Measurements from ENCODE around the gene MON1B. TPM values are rescaled to one million over a fixed set of nuclear protein-coding genes. Genes with fewer than 3 reads are reported as not detected.

MON1B gene
- total and polyA plus RNA-seq, 2 experiments from 2014 or later, result 22.8 to 32.2 TPM

DNA sequence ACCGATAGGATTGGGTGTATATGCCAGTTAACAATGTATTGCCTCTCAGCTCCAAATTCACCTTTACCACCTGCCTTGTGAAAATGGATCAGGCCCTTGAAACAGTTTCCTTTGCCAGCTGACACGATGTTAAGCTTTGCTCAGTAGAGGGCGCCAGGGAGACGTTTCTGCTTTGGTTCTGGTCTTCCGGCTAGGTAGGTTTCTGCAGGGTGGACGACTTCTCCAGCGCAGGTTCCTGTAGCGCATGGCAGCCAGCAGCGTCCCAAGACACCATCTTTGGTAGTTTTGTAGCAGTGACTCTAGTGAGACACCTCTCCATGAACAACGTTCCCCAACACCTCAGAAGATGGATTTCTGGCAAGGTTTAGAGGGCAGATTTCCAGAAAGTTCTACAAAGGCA is 32.2 kb downstream of the MON1B start:
- H3K4me3 ChIP-seq, result no peak overlapping the region
- H3K4me1 ChIP-seq (ENCODE audit: low read depth), result no peaks in the 10 kb centered on the region
- TF ChIP-seq, protein P1, sequence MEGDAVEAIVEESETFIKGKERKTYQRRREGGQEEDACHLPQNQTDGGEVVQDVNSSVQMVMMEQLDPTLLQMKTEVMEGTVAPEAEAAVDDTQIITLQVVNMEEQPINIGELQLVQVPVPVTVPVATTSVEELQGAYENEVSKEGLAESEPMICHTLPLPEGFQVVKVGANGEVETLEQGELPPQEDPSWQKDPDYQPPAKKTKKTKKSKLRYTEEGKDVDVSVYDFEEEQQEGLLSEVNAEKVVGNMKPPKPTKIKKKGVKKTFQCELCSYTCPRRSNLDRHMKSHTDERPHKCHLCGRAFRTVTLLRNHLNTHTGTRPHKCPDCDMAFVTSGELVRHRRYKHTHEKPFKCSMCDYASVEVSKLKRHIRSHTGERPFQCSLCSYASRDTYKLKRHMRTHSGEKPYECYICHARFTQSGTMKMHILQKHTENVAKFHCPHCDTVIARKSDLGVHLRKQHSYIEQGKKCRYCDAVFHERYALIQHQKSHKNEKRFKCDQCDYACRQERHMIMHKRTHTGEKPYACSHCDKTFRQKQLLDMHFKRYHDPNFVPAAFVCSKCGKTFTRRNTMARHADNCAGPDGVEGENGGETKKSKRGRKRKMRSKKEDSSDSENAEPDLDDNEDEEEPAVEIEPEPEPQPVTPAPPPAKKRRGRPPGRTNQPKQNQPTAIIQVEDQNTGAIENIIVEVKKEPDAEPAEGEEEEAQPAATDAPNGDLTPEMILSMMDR (IDR thresholded peaks at IDR 0.05; ENCODE audit: low read depth, low read length), result peak; percentile 30
- no peaks in the 10 kb centered on the region for H3K36me3 ChIP-seq
- no peaks in the 10 kb centered on the region for H3K9me3 ChIP-seq (ENCODE audit: low read depth)
- DNase-seq (ENCODE audit: low read depth in 1 of 2, low spot score in 1 of 2), result no peak
- no peaks in the 10 kb centered on the region for H3K27me3 ChIP-seq
- H3K27ac ChIP-seq, result no peak overlapping the region

DNA sequence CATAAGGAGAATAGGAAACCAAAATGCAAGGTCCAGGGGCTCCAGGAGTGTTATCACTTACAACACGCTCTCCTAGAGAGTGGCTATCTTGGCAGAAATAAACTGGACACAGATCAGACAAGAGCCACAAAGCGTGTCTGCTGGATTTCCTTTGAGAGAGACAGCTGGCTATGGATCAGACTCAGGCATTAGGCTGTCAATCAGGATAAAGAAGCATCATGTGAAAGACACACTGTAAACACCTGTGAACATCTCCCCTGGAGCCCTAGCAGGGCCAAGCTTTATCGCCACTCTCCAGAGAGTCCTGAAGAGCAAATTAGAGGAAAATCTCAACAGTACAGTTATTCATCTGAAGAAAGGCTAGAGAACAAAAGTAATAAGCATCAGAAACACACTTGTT is 34.2 kb downstream of the MON1B start:
- H3K27me3 ChIP-seq, result no peaks in the 10 kb centered on the region
- DNase-seq (ENCODE audit: low read depth in 1 of 2, low spot score in 1 of 2), result no peak

DNA sequence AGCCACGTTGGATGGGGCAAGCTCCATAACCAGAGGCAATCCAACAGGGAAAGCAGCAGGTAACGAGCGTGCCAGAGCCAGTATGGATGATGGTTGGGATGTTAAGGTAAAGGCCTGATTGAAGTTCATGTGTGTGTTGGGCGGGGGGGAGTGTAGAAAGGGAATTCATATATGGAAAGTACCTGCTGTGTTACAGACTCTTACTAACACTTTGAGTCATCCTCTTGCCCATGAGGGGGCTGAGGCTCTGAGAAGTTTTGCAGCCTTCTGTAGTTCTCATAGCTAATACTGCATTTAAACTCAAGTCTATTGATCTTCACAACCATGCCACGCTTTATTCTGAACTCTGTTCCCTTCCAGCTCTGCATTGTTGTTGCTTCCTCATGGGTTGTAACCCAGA is 36.8 kb downstream of the MON1B start:
- no peaks in the 10 kb centered on the region for H3K27me3 ChIP-seq
- H3K36me3 ChIP-seq, result no peaks in the 10 kb centered on the region
- H3K4me3 ChIP-seq, result no peak overlapping the region
- no peak for DNase-seq (ENCODE audit: low read depth in 1 of 2, low spot score in 1 of 2)
- no peaks in the 10 kb centered on the region for H3K9me3 ChIP-seq (ENCODE audit: low read depth)
- TF ChIP-seq, protein P1 (IDR thresholded peaks at IDR 0.05; ENCODE audit: low read depth, low read length), result no peak
- no peak overlapping the region for H3K27ac ChIP-seq
- H3K4me1 ChIP-seq (ENCODE audit: low read depth), result no peaks in the 10 kb centered on the region

More for the DNA sequence above, 34.2 kb downstream of the MON1B start:
- TF ChIP-seq, protein P1 (IDR thresholded peaks at IDR 0.05; ENCODE audit: low read depth, low read length), result no peak
- H3K4me1 ChIP-seq (ENCODE audit: low read depth), result no peaks in the 10 kb centered on the region
- no peak overlapping the region for H3K4me3 ChIP-seq
- H3K27ac ChIP-seq, result no peak overlapping the region
- H3K9me3 ChIP-seq (ENCODE audit: low read depth), result no peaks in the 10 kb centered on the region
- H3K36me3 ChIP-seq, result no peaks in the 10 kb centered on the region

DNA sequence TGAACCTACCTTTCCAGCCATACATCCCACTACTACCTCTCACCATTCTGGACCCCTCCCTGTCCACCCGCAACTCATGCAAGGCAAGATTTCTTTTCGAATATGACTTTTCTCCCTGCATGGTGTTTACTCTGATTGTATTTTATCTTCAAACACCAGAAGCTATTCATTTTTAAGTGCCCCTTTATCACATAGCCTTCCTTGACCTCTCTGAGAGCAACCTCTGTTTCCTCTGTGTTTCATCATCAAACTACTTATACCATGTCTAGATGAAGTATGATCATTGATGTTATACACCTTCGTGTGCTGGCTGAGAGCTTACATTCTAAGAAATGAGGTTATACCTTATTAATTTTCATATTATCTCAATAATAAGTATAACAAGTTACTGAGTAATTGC is 40.1 kb downstream of the MON1B start:
- H3K27me3 ChIP-seq, result no peaks in the 10 kb centered on the region

DNA sequence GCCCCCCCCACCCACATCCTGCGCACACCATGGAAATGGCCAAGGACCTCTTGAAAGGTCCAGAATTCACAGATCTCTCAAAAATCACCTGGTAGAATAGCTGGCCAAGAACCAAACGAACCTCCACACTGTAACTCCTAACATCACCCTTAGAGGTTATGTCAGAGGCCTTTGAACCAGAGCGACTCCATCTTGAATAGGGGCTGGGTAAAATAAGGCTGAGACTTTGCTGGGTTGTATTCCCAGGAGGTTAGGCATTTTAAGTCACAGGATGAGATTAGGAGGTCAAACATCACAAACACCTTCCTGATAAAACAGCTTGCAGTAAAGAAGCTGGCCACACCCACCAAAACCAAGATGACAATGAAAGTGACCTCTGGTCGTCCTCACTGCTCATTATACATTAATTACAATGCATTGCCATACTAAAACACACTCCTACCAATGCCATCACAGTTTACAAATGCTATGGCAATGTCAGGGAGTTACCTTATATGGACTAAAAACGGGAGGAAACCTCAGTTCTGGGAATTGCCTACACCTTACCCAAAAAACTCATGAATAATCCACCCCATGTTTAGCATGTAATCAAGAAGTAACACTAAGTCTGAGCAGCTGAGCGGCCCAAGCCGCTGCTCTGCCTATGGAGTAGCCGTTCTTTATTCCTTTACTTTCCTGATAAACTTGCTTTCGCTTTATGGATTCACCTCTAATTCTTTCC is 43.0 kb downstream of the MON1B start:
- no peak overlapping the region for H3K27ac ChIP-seq
- peaks cover 6% of the 10 kb centered on the region for H3K27me3 ChIP-seq
- no peaks in the 10 kb centered on the region for H3K36me3 ChIP-seq
- H3K4me1 ChIP-seq (ENCODE audit: low read depth), result no peaks in the 10 kb centered on the region
- TF ChIP-seq, protein P1 (IDR thresholded peaks at IDR 0.05; ENCODE audit: low read depth, low read length), result no peak
- H3K9me3 ChIP-seq (ENCODE audit: low read depth), result no peaks in the 10 kb centered on the region
- DNase-seq (ENCODE audit: low read depth in 1 of 2, low spot score in 1 of 2), result no peak
- no peak overlapping the region for H3K4me3 ChIP-seq

More for the DNA sequence above, 40.1 kb downstream of the MON1B start:
- Histone ChIP-seq H3K4me1 (ENCODE audit: low read depth) (no peaks in the 10 kb centered on the region), H3K9me3 (ENCODE audit: low read depth) (no peaks in the 10 kb centered on the region), H3K4me3 (no peak overlapping the region), H3K36me3 (no peaks in the 10 kb centered on the region), H3K27ac (no peak overlapping the region)
- no peak for DNase-seq (ENCODE audit: low read depth in 1 of 2, low spot score in 1 of 2)
- TF ChIP-seq, protein P1 (IDR thresholded peaks at IDR 0.05; ENCODE audit: low read depth, low read length), result no peak

All from cardiac muscle cell (in vitro differentiated cells and primary cell).